Upper lobe of left lung (tissue), 4 donors: Measurements from ENCODE around the gene ATP9A.

Source experiments
- CTCF ChIP-seq, 6 experiments: fragments of 450-650 bp in 4 of 6; fragments of 200-600 bp in 2 of 6; sonication (generic) in 2 of 6; IDR thresholded peaks; one replicate each; pipeline ENCODE4 v1.5.1; 2016 to 2019; ENCODE audit warnings: antibody characterized with exemption in 6 of 6
- EP300 ChIP-seq, 4 donors: sonication (generic); formaldehyde crosslinking; IDR thresholded peaks; one replicate each; pipeline ENCODE4 v1.5.1; 2017; ENCODE audit warnings: antibody characterized with exemption in 4 of 4, control low read depth in 2 of 4
- POLR2A ChIP-seq, 4 donors: fragments of 450-650 bp; IDR thresholded peaks; one replicate each; pipeline ENCODE4 v1.5.1; 2016 to 2017; ENCODE audit warnings: antibody characterized with exemption in 4 of 4, mild to moderate bottlenecking in 2 of 4

DNA sequence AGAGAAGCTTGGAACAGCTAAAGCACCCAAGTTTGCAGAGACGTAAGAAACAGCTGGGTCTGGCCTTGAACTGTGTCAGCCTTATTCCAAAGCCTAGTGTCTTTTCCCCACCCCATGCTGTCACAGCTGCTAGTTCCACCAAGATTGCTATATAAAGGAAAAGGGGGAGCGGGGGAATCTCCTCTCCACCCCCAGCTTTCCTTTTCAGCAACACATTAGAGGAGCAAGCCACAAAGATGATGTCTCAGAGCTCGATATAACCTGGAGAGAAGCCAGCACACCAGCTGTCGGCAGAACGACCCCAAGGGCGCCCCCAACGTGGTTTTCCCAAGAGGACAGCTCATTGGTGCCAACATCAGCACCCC, 36.5 kb downstream of the ATP9A start:
- no peak for TF ChIP-seq CTCF (IDR thresholded peaks at IDR 0.05)
- no peak for TF ChIP-seq EP300 (IDR thresholded peaks at IDR 0.05)
- no peak for TF ChIP-seq POLR2A (IDR thresholded peaks at IDR 0.05)
